GM12878 (cell line): Measurements from ENCODE around the gene PLEKHH1. TPM values are rescaled to one million over a fixed set of nuclear protein-coding genes. Genes with fewer than 3 reads are reported as not detected.

Source experiments
- ATAC-seq: fragments of 200-7000 bp; cut with Tn5 transposase; 3 replicates; pipeline ENCODE4 v1.9.1; 2020; ENCODE audit warnings: mild to moderate bottlenecking, moderate library complexity
- BruUV-seq: library from RNA; stranded (reverse); fragments of 400-500 nt; replicated peaks from 2 replicates; lab custom pipeline; 2021; lab: Mats Ljungman, UMichigan
- CTCF ChIA-PET: fragments of 300-600 bp; sonication (Branson Sonifier 250); formaldehyde crosslinking; extraction: SDS; loops from one replicate; lab custom pipeline; 2021; ENCODE audit warnings: inconsistent platforms; lab: Yijun Ruan, JAX
- POLR2A ChIA-PET: fragments of 350-600 bp; formaldehyde crosslinking; extraction: SDS; loops from one replicate; lab custom pipeline; 2021; ENCODE audit warnings: inconsistent platforms; lab: Charles Lee
- RAD21 ChIA-PET: fragments of 300-600 bp; sonication (Branson Sonifier 250); formaldehyde crosslinking; loops from one replicate; lab custom pipeline; 2023; ENCODE audit warnings: antibody characterized with exemption; ENCODE audit not compliant: unreplicated experiment; lab: Charles Lee
- SMC1A ChIA-PET: fragments of 300-600 bp; sonication (Branson Sonifier 250); formaldehyde crosslinking; loops from one replicate; lab custom pipeline; 2023; ENCODE audit not compliant: unreplicated experiment, uncharacterized antibody; lab: Charles Lee
- DNase-seq: peaks from one replicate; pipeline ENCODE4 v3.0.0-alpha.2; 2011; ENCODE audit warnings: low read depth, low spot score
- FAIRE-seq: peaks from 3 replicates; lab custom pipeline; 2011; peaks lifted over from hg19 to GRCh38; lab: Jason Lieb, UNC
- H2AFZ ChIP-seq: 2 replicates; pipeline ENCODE4 v1.6.0; 2011; ENCODE audit warnings: low read depth, low read length, control low read depth; ENCODE audit not compliant: control insufficient read depth
- H3K27ac ChIP-seq: 2 replicates; pipeline ENCODE4 v1.5.1; 2011; ENCODE audit warnings: control low read depth; ENCODE audit not compliant: control insufficient read depth, insufficient read depth
- H3K27me3 ChIP-seq, 2 experiments: replicated peaks in 1 of 2; 2 replicates each; pipeline versions ENCODE4 v1.6.0 to v1.6.1; 2011; ENCODE audit warnings: low read length in 1 of 2; ENCODE audit not compliant: control insufficient read depth in 2 of 2, insufficient read depth in 2 of 2
- H3K36me3 ChIP-seq, 2 experiments: 2 replicates each; pipeline ENCODE4 v1.5.1; 2011; ENCODE audit warnings: low read length in 1 of 2; ENCODE audit not compliant: control insufficient read depth in 2 of 2, insufficient read depth in 2 of 2
- H3K4me1 ChIP-seq: 2 replicates; pipeline ENCODE4 v1.6.1; 2011; ENCODE audit warnings: mild to moderate bottlenecking, low read length, moderate library complexity, mixed read lengths; ENCODE audit not compliant: control insufficient read depth, insufficient read depth
- H3K4me2 ChIP-seq: 2 replicates; pipeline ENCODE4 v1.6.0; 2011; ENCODE audit warnings: control low read depth; ENCODE audit not compliant: control insufficient read depth, insufficient read depth
- H3K4me3 ChIP-seq: fragments of 200-600 bp; sonication (generic); 2 replicates; pipeline ENCODE4 v1.5.1; 2016
- H3K79me2 ChIP-seq: 2 replicates; pipeline ENCODE4 v1.6.0; 2011; ENCODE audit warnings: low read length; ENCODE audit not compliant: control insufficient read depth, insufficient read depth
- H3K9ac ChIP-seq: 2 replicates; pipeline ENCODE4 v1.8.0; 2011; ENCODE audit warnings: low read length, control low read depth, mixed read lengths; ENCODE audit not compliant: control insufficient read depth, insufficient read depth
- H3K9me3 ChIP-seq: replicated peaks from 3 replicates; pipeline ENCODE4 v1.5.1; 2011; ENCODE audit warnings: mild to moderate bottlenecking, low read length; ENCODE audit not compliant: control insufficient read depth, insufficient read depth
- H4K20me1 ChIP-seq: 2 replicates; pipeline ENCODE4 v1.6.0; 2011; ENCODE audit not compliant: control insufficient read depth, insufficient read depth
- ASH2L ChIP-seq: fragments of 300-600, 200-600 bp; sonication (generic); IDR thresholded peaks from 2 replicates; pipeline ENCODE4 v1.6.1; 2017; ENCODE audit warnings: low read depth, mild to moderate bottlenecking, borderline replicate concordance
- BCL3 ChIP-seq: IDR thresholded peaks from 2 replicates; pipeline ENCODE4 v1.6.1; 2011; ENCODE audit warnings: borderline replicate concordance, low read depth, mild to moderate bottlenecking, moderate library complexity, low read length; ENCODE audit not compliant: insufficient read depth, poor library complexity, severe bottlenecking
- CREB1 ChIP-seq: IDR thresholded peaks from 2 replicates; pipeline ENCODE4 v1.6.1; 2012; ENCODE audit warnings: low read depth, mild to moderate bottlenecking, inconsistent platforms
- EED ChIP-seq: sonication (generic); IDR thresholded peaks from 2 replicates; pipeline ENCODE4 v1.6.1; 2016; ENCODE audit warnings: antibody characterized with exemption, low read depth
- HDAC6 ChIP-seq: fragments of 200-600 bp; sonication (generic); IDR thresholded peaks from one replicate; pipeline ENCODE4 v1.8.0; 2017; ENCODE audit warnings: antibody characterized with exemption; ENCODE audit not compliant: unreplicated experiment
- HDGF ChIP-seq: fragments of 450-650 bp; IDR thresholded peaks from 2 replicates; pipeline ENCODE4 v1.6.1; 2016; ENCODE audit warnings: antibody characterized with exemption
- IRF4 ChIP-seq: IDR thresholded peaks from 2 replicates; pipeline ENCODE4 v1.6.1; 2011; ENCODE audit warnings: low read depth, low read length
- NR2C1 ChIP-seq: fragments of 450-650 bp; IDR thresholded peaks from 2 replicates; pipeline ENCODE4 v1.6.1; 2017; ENCODE audit warnings: antibody characterized with exemption, mild to moderate bottlenecking, moderate library complexity
- YBX1 ChIP-seq: fragments of 450-650 bp; IDR thresholded peaks from 2 replicates; pipeline ENCODE4 v1.6.1; 2016; ENCODE audit warnings: antibody characterized with exemption
- ZBTB4 ChIP-seq: fragments of 450-650 bp; formaldehyde crosslinking; IDR thresholded peaks from 2 replicates; pipeline ENCODE4 v1.4.0; 2022; ENCODE audit warnings: mild to moderate bottlenecking, moderate library complexity
- ZBTB40 ChIP-seq: fragments of 450-650 bp; IDR thresholded peaks from 2 replicates; pipeline ENCODE4 v1.6.1; 2016; ENCODE audit warnings: mild to moderate bottlenecking, moderate library complexity, borderline replicate concordance
- ZNF24 ChIP-seq: fragments of 450-650 bp; IDR thresholded peaks from 2 replicates; pipeline ENCODE4 v1.6.1; 2017; ENCODE audit warnings: antibody characterized with exemption, mild to moderate bottlenecking
- ZNF274 ChIP-seq: IDR thresholded peaks from one replicate; pipeline ENCODE4 v1.8.0; 2011; ENCODE audit not compliant: insufficient read length, insufficient read depth
- ZNF384 ChIP-seq: IDR thresholded peaks from 2 replicates; pipeline ENCODE4 v1.6.1; 2012; ENCODE audit warnings: low read depth, mild to moderate bottlenecking, low read length, improper control_type of control experiment, borderline replicate concordance
- WGBS: methylation state at CpG from one replicate; pipeline ENCODE4 v1.1.6; 2016; ENCODE audit warnings: low lambda C conversion rate; ENCODE audit not compliant: insufficient replicate concordance, insufficient coverage; ENCODE audit errors: missing lambda C conversion rate; 5-methylcytosine and 5-hydroxymethylcytosine counted together
- in situ Hi-C: fragments of 300-500 bp; cut with MboI; formaldehyde crosslinking; loops from 9 replicates; pipeline ENCODE4 v1.14.3; 2018; ENCODE audit warnings: mixed read lengths
- intact Hi-C: fragments of 100-400 bp; cut with micrococcal nuclease; formaldehyde crosslinking; loops from one replicate; pipeline ENCODE4 v1.14.2; 2022; ENCODE audit not compliant: unreplicated experiment
- polyA plus RNA-seq, 11 experiments: library from polyadenylated mRNA; depleted of rRNA in 4 of 11; unstranded in 6 of 11; stranded (reverse) in 5 of 11; fragments of >200 nt; fragmentation: Nextera tagmentation in 4 of 11; fragmentation: Illumina TruSeq in 1 of 11; extraction: Ambion mirVana in 4 of 11; extraction: Trizol in 1 of 11; gene quantifications; 1 replicate in 1 of 11; 2 replicates in 10 of 11; pipeline versions ENCODE4 v1.2.1 to v1.2.3, GENCODE V29; 2011 to 2016; ENCODE audit warnings: inconsistent platforms in 2 of 11, missing spikeins in 2 of 11, low read depth in 1 of 11
- total RNA-seq, 4 experiments: library from RNA; depleted of rRNA in 3 of 4; stranded (reverse); fragments of >200 nt in 3 of 4; fragmentation: Illumina TruSeq in 1 of 4; extraction: Trizol in 1 of 4; gene quantifications; 2 replicates each; pipeline versions ENCODE4 v1.2.1 to v1.2.3, GENCODE V29; 2013 to 2021

Gene PLEKHH1
- total and polyA plus RNA-seq, 10 of the 15 experiments (the other 5 are each of a cell fraction or from before 2014, with no cell fraction given), result 0.11 to 0.95 (median 0.41) TPM

- no peak for FAIRE-seq
- Histone ChIP-seq H3K4me1 (no peaks in the 10 kb centered on the region), H3K27me3 (no peaks in the 10 kb centered on the region), H3K4me2 (no peak overlapping the region), H4K20me1 (no peaks in the 10 kb centered on the region), H3K9ac (no peak overlapping the region), H3K79me2 (no peaks in the 10 kb centered on the region), H3K36me3 (no peaks in the 10 kb centered on the region), H3K9me3 (no peaks in the 10 kb centered on the region), H2AFZ (no peak overlapping the region), H3K27ac (no peak overlapping the region), H3K4me3 (no peak overlapping the region)
- CTCF ChIA-PET, result interaction anchor here (1.2 kb wide), 1 partner anchor 71 kb away, joined by 8 read pairs; no protein-coding TSS in a partner anchor
- TF ChIP-seq EED (no peak), ASH2L (no peak), ZNF384 (no peak), ZNF274 (no peak), YBX1 (no peak), ZBTB4 (CRISPR knock-in tag) (no peak), BCL3 (no peak), HDAC6 (no peak), ZBTB40 (no peak), ZNF24 (no peak), NR2C1 (no peak), IRF4 (no peak), CREB1 (no peak), HDGF (no peak)
- RAD21 ChIA-PET, result interaction anchor here (1.6 kb wide), 1 partner anchor 15 kb away, joined by 6 read pairs; no protein-coding TSS in a partner anchor
- no peak for ATAC-seq
- SMC1A ChIA-PET, result no interaction called here
- DNase-seq, result no peak
- no TSS peak for BruUV-seq
- intact Hi-C loops (no loop called here), in situ Hi-C loops (no loop called here)
- WGBS, result 69% methylated on average over 5 of the region's 5 CpGs
- POLR2A ChIA-PET, result interaction anchor here (0.7 to 0.9 kb wide), 2 partner anchors 60 to 1171 kb away, joined by 3 to 4 read pairs; no protein-coding TSS in a partner anchor
These were observed 100.5 kb downstream of the PLEKHH1 start for GRCh38 chr14:67633451-67634147.
